Inflammatory macrophage (primary cell): Measurements from ENCODE around the gene CABLES2.
"Not testable (repeated sequence)": the region's sequence is repeated elsewhere in the genome, so short reads cannot be mapped to it uniquely, and the experiment has no call there.

Experiments used
- DNase-seq, 2 donors: peaks; one replicate each; pipeline ENCODE4 v3.0.0-alpha.2; 2020 to 2022

The CABLES2 gene

DNA sequence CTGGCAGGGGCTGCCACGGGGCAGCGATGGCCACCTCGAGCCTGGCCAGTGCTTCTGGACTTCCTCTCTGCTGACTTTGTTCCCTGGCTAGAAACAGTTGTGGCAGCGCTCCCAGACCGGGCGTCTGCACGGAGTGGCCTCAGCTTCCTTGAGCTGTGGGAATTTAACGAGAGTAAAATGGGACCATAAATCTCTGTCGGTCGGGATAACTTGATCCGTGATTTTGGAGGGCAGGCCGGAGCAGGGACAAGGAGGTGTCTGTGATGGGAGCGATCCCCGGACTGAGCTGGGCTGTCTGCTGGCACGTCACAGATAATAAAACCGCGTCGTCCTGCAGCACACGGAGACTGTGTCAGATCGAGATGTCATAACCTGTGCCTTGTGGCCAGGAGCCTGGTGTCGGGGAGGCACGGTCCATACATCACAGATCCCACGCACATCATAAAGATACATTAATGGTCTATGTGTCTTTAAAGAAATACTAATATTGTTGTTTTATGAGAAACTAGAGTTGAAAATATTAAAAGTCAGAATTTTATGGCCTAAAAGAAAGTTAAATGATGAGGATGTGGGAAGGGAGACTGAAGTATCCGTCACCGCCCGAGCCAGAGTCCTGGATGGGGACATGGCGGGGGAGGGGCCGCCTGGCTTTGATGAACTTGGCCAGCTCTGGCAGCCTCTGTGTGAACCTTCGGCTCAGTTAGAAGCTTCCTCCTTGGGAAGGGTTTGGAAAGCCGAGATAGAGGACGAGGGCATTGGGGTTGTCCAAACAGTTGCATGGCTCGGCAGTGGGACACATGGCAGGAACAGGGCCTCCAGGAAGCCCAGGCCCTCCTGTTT lies 26.8 kb upstream of the CABLES2 start:
- no peak for DNase-seq

DNA sequence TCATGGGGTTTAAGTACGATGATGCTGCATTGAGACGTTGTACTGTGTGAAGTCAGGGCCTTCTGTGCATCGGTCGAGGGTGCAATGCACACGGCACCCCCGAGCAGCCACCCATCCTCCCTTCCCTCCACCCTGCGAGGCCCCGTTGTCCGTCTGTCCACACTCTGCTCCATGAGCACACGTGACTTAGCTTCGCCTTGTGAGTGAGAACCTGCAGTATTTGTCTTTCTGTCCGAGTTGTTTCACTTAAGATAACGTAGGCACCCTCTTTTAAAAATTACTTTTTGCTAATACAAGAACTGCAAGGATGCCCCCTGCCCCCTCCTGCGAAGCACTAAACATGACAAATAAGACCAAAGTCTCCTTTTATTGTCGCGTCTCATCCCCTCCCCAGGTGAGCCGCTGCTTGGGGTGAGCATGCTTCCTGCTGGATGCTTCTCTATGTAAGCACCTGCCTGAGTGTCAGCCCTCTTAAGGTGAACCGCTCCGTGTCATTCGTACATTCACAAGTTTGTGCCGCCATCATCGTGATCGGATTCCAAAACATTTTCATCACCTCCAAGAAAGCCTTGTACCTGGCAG lies 23.9 kb upstream of the CABLES2 start:
- no peak for DNase-seq

DNA sequence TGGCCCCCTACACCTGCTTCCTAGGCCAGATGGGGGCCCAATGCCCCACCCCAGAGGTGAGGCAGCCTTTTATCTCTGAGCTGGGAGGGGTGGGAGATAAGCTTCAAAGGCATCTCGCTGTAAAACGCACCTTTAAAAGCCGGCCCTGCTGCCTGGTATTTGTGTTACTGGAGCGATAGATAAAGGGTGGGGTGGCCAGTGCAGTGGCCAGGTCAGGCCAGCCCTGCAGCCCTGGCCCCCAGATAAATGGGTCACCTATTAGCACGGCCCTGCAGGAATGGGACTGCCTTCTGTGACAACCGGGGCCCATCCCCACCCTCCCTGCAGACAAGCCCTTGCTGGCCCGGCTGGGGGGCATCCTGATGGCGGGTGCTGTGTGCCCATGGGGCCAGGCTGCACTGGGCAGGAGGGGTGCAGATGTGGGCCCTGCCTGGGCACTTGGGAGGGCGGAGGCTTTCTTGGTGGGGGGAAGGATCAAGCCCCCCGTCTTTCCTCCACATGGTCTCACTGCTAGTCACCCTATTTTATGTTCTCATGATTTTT lies 23.3 kb upstream of the CABLES2 start:
- DNase-seq: no peak

DNA sequence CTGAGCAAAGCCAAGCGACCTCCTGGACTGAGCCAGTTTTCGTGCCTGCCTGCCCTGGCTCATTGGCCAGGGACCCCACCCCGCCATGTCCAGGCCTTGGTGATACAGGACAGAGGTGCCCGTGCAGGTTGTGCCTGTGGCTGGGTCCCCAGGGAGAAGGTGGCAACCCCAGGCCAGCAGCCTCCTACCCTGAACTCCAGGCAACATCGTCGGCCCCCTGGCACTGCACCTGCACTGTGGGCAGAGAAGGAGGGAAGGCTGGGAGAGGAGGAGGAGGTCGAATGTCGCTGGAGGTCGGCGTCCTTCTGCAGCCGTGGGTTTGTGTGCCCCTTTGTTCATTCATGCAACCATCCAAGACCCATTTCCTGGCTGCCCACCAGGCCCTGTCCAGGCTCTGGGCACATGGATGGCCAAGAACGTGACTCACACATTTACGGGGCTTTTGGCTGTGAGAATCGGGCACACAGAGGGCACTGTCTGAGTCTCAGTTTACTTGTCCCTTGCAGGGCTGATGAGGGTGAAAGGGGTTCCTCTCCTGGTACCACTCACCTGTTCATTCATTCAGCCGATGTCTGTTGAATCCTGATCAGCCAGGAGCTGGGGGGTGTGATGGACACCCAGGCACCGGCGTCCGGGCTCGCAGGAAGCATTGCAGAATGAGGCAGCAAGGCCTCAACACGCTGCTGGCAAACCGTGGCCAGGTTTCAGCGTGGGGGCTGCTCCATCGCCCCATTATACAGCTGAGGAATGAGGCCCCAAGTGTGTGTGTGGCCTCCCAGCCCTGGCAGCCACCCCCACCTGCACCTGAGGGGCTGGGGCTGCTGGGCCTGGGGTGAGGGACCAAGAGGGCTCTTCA lies 22.6 kb upstream of the CABLES2 start:
- DNase-seq: no peak

DNA sequence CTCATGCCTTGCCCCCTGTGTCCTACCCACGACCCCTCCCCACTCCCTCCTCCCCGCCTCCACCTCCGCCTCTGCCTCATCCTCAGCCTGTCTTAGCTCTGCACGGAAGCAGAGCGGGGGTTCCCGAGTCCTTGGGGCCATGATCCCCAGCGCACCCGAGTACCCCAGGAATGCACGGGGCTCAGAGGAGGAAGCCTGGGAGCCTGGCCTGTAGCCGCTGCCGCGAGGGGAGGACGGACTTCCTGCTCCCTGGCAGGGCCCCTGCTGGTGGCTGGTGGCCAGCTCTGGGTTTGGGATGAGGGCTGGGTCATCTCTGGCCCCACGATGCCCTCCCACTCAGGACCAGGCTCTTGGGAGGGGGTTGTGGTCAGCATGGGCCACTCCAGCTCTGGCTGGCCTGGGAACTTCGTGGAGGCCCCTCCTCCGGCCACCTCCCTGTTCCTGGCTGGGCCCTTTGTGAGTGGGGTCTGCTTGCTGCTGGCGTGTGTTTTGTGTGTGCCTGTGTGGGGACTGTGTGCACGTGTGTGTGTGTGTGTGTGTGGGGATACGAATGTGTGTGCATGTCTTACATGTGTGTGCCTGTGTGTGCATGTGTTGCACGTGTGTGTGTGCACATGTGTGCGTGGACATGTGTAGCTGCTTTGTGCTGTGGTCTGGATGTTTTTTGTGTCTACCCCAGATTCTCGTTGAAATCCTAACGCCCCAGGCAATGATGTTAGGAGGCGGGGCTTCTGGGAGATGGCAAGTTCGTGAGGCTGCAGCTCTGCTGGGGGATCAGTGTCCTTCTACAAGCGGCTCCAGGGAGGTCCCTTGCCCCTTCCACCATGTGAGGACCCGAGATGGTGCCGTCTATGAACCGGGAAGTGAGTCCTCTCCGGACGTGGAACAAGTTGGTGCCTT lies 21.6 kb upstream of the CABLES2 start:
- no peak for DNase-seq

DNA sequence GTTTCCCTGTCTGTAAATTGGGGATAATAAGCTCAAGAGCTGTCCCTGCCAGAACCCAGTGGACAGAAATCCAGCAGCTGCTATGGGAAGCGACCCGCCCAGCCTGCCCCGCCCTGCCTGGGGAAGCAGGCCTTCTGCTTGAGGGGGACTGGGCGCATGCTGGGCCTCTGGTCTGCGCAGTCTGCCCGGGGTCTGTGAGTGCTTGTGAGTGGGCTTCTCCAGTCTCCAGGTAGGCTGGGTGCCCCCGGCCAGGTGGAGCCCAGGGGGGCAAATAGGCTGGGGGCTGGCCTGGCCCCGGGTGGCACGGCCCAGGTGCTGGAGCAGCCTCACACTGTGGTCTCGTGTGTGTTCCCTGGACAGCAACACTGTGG lies 20.9 kb upstream of the CABLES2 start:
- no peak for DNase-seq

DNA sequence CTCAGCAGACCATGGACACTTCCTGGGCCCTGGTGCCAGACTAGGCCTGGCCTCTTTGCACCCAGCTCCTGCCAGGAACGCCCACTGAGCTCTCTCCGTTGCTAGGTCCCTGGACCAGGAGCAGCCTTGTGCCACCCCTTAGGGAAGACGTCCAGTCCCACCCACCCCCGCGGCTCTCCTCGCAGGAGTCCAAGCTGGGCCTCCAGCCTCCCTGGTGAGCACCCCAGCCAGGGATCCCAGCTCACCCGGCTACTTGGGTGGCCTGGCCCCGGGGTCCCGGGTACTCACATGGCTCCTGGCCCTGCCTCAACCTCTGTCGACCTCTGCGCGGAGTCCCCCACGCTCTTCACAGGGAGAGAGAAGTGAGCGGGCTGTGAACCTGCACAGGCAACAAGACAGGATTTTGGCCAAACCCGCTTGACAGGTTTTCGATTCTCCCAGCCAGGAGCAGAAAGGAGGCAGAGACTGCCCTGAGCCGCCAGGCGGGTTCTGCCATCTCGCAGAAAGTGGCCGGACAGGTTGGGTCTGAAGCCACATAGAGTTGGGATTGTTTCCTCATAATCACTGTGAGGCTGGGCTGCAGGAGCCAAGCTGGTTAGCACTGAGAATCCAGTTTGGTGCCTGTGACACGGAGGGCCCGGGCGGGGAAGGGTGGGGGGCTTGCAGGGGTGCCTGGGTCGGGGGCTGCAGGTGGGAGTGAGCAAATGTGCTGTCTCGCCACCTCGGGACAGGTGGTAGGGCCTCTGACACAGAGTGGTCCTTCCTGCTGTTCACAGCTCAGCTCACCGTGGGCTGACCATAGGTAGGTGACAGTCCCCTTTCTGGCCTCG lies 20.3 kb upstream of the CABLES2 start, which contains the start of gene RBBP8NL:
RBBP8NL (minus strand) TSS at position 368 of the 830 bp plus-strand sequence. CDS start 7,892 bp downstream, outside the sequence.
- DNase-seq: no peak

DNA sequence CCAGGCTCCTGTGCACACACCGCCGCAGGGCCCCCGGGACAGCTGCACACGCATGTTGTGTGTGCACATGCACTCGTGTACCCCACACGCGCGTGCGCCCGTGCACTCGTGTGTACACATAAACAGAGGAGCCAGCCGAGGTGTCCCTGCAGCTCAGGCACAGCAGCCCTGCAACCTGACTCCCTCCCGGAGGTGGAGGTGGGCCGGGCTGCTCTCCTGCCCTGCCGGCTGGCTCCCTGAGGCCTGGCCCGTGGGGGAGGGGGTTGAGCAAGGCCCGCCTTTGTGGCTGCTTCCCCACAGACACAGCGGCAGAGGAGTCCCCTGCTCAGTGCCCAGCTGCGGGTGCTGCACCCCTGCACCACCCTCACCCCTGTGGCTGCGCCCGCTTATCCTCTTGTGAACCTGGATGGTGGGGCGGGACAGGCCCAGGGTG lies 19.6 kb upstream of the CABLES2 start:
- no peak for DNase-seq

DNA sequence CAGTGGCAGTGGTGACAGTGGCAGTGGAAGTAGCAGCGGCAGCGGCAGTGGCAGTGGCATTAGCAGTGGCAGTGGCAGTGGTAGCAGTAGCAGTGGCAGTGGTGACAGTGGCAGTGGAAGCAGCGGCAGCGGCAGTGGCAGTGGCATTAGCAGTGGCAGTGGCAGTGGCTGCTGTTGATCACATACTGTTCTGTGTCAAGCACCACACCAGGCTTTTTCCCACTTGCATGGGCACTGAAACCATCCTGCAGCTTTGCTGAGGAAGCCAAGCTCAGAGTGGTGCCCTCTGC lies 18.9 kb upstream of the CABLES2 start:
- not testable (repeated sequence) for DNase-seq

DNA sequence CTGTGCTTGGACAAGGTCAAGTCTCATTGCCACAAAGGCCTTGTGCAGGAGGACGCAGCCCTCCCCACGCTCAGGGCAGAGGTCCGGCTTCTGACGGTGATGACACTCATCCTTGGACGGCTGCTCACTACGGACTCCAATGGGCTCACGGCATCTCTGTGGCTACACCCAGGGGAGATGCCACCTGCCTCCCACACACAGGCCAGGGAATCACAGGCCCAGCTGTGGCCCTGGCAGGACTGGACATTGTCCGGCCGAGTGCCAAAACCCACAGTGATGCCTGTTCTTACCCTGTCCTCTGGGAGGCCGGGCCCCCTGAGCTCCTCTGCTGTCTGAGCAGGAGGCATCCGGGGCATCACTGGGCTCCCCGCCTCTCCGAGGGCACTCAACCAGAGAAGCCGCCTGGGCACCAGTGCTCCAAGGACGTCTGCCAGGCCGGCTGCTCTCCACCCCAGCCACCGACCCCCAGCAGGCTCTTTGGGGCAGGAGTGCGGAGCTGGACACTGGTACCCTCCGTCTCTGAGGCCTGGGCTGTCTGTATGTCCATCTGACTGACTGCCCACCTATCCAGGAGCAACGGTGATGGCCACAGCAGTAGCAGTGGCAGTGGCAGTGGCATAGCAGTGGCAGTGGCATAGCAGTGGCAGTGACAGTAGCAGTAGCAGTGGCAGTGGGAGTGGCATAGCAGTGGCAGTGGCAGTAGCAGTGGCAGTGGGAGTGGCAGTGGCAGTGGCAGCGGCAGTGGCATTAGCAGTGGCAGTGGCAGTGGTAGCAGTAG lies 18.4 kb upstream of the CABLES2 start:
- DNase-seq: no peak

DNA sequence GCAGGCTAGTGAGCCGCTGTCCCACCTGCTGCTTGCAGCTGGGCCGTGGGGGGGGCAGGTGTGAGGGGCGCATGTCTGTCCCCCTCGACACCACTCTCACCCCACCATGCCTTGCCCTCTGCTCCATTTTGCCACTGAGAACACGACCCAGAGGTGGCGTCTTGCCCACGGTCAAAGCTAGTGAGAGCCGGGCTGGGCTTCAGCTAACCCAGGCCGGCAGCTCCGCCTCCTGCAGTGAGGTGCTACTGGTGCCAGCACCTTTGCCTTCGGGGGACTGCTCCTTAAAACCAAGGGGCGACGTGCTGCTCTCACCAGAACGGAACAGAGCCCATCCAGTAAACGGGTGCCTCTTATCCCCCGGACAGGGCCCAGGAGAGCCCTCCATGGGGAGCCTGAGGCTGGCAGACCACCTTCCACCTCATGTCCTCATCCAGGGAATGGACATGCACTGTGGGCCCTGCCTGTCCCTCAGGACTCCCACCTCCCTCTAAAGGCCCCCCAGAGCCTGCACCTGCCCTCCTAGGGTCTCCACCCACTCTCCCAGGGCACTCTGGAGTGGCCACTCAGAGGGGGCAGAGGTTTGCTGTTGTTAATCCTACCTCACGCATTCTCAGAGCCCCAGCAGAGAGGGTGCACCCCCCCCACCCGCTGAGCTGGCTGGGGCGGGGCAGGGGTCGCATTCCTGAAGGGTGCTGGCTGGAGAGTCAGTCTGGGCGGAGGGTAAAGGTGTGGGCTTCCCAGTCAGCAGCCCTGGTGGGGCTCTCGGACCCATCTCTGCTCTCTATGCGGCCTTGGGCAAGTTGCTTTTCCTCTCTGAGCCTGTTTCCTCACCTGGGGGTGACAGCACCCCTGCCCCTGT lies 17.4 kb upstream of the CABLES2 start:
- no peak for DNase-seq

DNA sequence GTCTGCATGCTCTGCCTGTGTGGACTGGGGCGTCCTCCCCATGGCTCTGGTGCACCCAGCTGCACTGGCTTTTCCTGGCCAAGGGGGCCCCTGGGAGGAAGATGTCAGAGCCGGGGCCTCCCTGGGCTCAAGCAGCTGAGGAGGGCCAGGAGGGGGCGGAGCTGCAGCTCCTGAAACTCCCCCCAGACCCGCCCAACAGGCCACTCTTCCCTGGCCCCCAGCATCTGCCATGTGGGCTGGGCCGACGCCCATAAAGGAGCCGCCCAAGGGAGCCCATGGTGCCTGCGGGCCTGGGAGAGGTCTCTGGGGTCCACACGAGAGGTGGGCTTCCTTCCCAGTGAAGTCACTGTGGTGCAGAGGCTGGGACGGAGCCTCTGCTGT lies 16.2 kb upstream of the CABLES2 start:
- no peak for DNase-seq

DNA sequence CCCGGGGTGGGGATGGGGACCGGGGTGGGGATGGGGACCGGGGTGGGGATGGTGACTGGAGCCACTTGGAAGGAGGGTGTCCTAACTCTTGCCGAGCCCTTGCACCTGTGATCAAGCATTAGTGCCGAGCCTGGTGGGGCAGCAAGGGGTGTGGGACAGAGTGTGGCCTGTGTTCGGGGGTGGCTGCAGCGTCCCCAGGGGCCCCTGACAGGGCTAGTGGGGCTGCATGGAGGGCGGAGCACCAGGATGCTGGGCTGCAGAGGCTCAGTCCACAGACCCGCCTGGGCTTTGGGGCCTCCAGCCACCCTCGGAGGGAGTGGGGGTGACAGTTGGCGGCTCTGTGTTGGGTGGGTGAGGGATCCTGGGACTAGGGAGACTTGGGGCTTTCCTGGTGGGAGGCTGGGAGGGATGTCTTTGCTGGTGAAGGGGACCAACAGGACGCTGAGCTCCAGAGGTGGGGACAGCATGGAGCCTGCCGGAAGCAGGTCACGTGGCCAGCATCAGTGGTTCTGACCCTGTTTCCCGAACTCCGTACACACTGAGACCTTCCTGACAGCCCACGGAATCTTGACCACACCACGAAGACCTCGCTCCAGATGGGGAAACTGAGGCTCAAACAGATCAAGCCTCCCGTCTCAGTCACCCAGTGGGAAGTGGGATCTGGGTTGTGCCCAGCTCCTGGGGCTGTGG lies 15.7 kb upstream of the CABLES2 start:
- DNase-seq: no peak

DNA sequence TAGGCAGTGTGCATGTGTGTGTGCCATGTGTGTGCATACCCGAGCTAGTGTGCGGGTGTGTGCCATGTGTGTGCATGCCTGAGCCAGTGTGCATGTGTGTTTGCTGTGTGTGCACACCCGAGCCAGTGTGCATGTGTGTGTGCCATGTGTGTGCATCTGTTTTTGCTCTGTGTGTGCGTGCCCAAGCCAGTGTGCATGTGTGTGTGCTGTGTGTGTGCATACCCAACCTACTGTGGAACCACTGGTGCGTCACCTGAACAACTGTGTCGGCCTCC lies 14.6 kb upstream of the CABLES2 start:
- no peak for DNase-seq

DNA sequence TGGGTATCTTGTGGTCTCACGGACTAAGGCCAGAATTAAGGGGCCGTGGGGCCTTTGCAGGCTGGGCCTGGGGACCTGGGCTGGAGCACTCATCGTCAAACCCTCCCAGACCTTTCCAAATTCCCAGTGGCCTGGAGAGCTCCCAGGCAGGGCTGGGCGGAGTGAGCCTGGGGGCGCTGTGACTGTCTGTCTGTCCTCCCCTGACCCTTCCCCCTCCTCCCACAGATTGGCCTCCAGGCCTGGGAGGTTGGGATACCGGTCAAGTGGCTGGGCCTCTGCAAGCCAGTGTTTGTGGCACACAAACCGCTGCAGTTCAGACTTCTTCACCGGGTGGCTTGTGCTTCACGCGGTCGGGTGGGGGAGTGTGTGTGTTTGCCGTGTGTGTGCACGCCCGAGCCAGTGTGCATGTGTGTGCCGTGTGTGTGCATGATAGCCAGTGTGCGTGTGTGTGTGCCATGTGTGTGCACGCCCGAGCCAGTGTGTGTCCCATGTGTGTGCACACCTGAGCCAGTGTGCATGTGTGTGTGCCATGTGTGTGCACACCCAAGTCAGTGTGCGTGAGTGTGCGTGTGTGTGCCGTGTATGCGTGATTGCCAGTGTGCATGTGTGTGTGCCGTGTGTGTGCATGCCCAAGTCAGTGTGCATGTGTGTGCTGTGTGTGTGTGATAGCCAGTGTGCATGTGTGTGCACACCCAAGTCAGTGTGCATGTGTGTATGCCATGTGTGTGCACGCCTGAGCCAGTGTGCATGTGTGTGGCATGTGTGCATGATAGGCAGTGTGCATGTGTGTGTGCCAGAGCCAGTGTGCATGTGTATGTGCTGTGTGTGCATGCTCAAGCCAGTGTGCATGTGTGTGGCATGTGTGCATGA lies 14.0 kb upstream of the CABLES2 start:
- no peak for DNase-seq

DNA sequence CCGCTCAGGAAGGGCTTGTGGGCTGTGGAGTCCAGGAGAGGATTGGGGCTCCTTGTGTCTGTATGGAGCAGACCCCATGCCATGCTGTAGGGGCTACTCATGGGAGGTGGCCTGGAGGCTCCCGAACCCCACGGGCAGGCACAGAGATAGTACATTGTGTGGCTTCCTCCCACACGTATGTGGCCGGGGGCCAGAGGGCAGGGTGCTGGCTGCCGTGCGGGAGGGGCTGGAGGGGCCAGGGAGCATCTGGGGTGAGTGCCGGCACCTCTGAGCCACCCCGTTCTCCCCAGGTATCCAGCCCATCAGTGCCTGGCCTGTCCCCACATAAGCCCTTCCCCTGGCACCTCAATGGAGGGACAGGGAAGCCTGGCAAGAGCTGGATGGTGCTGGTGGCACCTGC lies 12.7 kb upstream of the CABLES2 start:
- DNase-seq: no peak

DNA sequence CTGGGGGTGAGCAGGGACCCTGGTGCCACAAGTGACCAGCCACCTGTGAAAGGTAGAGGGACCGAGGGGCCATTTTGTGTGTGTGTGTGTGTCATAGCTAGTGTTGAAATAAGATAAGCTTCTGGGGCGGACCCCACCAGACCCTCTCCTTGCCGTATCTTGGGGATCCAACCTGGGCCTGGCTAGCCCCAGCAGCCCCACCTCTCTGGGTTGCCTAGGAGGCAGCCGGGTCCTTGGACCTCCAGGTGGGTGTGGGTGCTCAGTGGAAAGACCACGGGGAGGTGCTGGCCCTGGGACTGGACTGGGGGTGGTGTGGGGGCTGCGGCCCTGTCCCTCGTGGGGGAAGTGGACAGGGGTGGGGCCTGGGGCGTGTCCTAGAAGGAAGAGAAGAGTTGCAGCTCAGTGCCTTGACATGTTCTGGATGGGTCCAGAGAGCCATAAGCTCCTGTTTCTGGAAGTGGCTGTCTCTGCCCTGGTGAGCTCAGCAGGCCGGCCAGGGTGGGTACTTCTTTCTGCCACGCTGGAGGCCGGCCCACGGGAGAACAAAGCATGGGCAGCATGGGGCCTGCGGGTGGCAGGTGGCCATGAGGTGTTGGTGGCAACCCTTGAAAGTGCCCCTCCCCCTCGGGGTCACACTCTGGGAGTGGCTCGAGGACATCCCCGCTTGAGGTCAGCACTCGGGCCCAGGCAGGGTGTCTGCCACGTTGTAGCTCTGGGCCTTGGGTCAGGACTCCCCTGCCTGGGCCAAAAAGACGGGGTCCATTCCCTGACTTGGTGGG lies 11.8 kb upstream of the CABLES2 start:
- DNase-seq: no peak
